IPS DF 6.9 (cell line): ENCODE results near the gene ZGPAT.

ENCODE experiments used
- DNase-seq: peaks from one replicate; pipeline ENCODE4 v3.0.0-alpha.2; 2013; ENCODE audit warnings: low read depth, low spot score
- H3K27ac ChIP-seq: one replicate; pipeline ENCODE4 v1.5.1; 2013; ENCODE audit warnings: low read length, control low read depth
- H3K27me3 ChIP-seq: 2 replicates; pipeline ENCODE4 v1.6.1; 2013; ENCODE audit warnings: mild to moderate bottlenecking, low read length; ENCODE audit not compliant: control insufficient read depth, insufficient read depth
- H3K36me3 ChIP-seq: 2 replicates; pipeline ENCODE4 v1.6.1; 2013; ENCODE audit warnings: low read length; ENCODE audit not compliant: control insufficient read depth, insufficient read depth
- H3K4me1 ChIP-seq: 2 replicates; pipeline ENCODE4 v1.6.1; 2013; ENCODE audit warnings: low read length; ENCODE audit not compliant: control insufficient read depth, insufficient read depth
- H3K4me3 ChIP-seq: 2 replicates; pipeline ENCODE4 v1.5.1; 2013; ENCODE audit warnings: mild to moderate bottlenecking, low read length
- H3K9me3 ChIP-seq: 2 replicates; pipeline ENCODE4 v1.6.1; 2013; ENCODE audit warnings: low read length, inconsistent platforms; ENCODE audit not compliant: control insufficient read depth, insufficient read depth
- WGBS: extraction: QIAGEN DNeasy Blood & Tissue Kit; methylation state at CpG from one replicate; pipeline ENCODE4 v1.1.7; 2013; ENCODE audit warnings: mixed read lengths, missing lambda C conversion rate; ENCODE audit not compliant: insufficient read length, insufficient coverage; 5-methylcytosine and 5-hydroxymethylcytosine counted together

The ZGPAT gene

DNA sequence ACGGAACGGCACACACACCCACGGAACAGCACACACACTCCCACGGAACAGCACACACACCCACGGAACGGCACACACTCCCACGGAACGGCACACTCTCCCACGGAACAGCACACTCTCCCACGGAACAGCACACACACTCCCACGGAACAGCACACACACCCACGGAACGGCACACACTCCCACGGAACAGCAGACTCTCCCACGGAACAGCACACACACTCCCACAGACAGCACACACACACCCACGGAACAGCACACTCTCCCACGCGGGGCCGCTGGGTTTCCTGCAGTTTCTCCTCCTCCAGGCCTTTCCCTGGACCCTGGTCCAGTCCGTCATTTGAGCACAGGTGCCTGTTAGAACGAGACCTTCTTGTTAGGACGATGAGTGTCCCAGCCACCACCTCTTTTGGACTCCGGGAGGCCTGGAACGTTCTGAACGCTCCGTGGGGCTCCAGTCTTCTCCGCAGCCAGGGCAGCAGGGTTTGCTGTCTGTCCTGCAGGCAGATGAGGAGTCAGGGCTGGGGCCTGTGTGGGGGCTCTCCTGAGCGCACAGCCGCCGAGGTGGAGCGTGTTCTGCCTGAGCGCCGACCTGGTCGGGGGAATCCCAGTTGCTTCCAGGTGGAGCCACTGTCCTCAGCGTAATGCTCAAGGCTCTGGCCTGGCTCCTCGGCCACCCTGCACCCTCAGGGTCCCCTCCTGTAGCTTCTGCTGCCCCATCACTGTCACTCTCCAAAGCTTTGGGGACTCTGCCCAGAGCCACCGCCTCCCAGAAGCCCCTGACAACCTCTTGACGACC is 29.0 kb upstream of the ZGPAT start:
- no peak overlapping the region for H3K4me3 ChIP-seq
- H3K36me3 ChIP-seq: peaks cover 17% of the 10 kb centered on the region
- H3K27ac ChIP-seq: no peak overlapping the region
- H3K4me1 ChIP-seq: no peaks in the 10 kb centered on the region
- no CpG with 5 or more reads among the region's 38 CpGs for WGBS
- H3K9me3 ChIP-seq: no peaks in the 10 kb centered on the region
- DNase-seq: no peak
- H3K27me3 ChIP-seq: no peaks in the 10 kb centered on the region

DNA sequence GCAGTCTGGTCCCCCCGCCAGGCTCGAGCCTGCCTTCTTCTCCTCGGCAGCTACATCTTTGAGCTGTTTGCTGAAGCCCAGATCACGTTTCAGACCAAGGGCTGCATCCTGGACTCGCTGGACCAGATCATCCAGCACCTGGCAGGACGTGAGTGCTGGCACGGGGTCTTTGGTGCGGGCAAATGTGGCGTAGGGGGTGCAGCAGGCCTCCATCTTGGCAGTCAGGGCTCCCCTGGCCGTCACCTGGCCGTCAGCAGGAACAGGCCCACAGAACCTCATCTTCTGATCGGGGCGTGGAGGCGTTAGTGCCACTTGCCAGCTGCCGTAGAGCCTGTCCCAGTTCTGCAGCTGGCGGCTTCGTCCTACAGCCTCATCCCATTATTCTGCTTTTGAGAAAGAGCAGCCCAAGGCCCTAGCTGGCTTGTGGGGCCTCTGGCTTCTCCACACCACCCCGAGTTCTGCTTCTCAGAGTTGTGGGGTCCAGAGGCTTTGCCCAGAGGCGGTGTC is 28.0 kb upstream of the ZGPAT start:
- H3K36me3 ChIP-seq: peaks cover 14% of the 10 kb centered on the region
- H3K4me1 ChIP-seq: no peaks in the 10 kb centered on the region
- DNase-seq: no peak
- H3K9me3 ChIP-seq: no peaks in the 10 kb centered on the region
- no peaks in the 10 kb centered on the region for H3K27me3 ChIP-seq
- H3K4me3 ChIP-seq: no peak overlapping the region
- no peak overlapping the region for H3K27ac ChIP-seq
- WGBS: no CpG with 5 or more reads among the region's 19 CpGs

DNA sequence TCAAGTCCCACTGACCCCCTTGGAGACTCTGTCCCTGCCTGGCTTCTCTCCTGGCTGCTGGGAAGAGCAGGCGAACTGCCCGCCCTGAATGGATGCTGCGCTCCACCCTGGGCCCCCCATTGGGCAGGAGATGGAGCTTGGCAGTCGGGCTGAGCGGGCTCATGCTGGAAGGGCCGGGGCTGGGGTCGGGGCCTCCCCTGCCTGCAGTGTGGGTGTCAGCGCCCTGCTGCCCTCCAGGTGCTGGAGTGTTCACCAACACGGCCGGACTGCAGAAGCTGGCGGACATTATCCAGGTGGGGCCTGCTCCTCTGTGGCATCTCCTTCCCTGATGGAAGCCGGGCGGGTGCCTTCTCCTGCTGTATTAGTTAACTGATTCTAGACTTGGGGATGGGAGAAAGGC is 27.4 kb upstream of the ZGPAT start:
- H3K27me3 ChIP-seq: no peaks in the 10 kb centered on the region
- H3K27ac ChIP-seq: no peak overlapping the region
- no peaks in the 10 kb centered on the region for H3K9me3 ChIP-seq
- no peak for DNase-seq
- no peaks in the 10 kb centered on the region for H3K4me1 ChIP-seq
- peaks cover 14% of the 10 kb centered on the region for H3K36me3 ChIP-seq
- H3K4me3 ChIP-seq: no peak overlapping the region
- WGBS: no CpG with 5 or more reads among the region's 13 CpGs

DNA sequence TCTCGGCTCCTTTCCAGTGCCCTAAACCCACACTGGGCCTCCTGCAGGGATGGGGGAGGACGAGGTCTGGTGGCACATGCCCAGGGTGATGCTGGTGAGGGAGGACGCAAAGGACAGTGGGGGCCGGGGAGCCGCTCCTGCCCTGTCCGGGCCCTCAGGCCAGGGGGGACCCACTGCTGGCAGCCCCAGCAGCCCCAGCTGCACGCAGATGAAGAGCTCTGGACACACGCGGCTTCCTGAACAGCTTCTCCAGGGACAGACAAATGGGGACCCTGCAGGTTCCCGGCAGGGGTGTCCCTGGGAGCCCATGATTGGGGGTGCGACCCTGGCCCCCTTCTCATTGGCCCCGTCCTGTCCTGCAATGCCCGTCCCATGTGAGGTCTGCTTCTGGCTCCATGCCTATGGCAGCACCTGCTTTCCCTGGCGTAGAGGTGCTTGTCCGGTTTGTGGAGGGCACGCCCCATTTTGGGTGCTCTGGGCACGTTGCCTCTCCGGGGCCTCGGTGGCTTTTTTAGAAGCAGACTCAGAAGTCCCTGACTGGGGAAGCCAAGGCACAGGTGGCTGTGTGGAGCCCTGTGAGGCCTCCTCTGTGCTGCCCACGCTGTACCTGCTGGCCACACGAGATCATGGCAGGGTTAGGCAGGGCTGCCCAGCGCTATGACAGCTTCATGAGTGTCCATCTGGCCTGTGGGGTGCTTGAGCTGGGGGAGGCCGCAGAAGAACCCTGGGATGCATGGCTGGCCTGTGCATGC is 26.8 kb upstream of the ZGPAT start:
- H3K27ac ChIP-seq: no peak overlapping the region
- DNase-seq: no peak
- peaks cover 2% of the 10 kb centered on the region; the same call in 1 of the 2 replicates for H3K4me1 ChIP-seq
- no CpG with 5 or more reads among the region's 23 CpGs for WGBS
- no peaks in the 10 kb centered on the region for H3K9me3 ChIP-seq
- H3K27me3 ChIP-seq: no peaks in the 10 kb centered on the region
- H3K36me3 ChIP-seq: peaks cover 14% of the 10 kb centered on the region
- no peak overlapping the region for H3K4me3 ChIP-seq

DNA sequence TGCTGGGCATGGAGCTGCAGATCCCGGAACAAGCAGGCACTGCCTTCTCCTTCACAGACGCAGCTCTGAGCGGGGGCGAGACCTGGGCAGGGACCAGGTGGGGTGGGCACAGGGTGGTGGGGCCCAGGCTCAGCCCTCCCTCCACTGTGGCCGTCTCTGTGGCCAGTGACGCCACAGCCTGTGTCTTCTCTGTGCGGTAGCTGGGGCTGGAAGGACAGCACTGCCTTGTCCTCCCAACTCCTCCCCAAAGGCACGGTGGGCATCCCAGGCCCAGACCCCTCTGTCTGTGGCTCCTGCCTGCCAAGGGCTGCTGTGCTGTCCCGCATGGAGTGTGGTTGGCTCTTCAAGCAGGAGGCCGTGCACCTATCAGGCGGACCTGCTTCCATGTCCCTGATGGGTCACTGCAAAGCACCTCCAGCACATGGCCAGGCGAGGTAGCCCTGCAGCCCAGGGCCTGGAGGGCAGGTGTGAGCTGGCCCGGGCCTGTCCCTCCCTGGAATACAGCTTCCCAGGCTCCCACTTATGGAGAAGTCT is 26.2 kb upstream of the ZGPAT start:
- peaks cover 14% of the 10 kb centered on the region for H3K36me3 ChIP-seq
- WGBS: no CpG with 5 or more reads among the region's 13 CpGs

DNA sequence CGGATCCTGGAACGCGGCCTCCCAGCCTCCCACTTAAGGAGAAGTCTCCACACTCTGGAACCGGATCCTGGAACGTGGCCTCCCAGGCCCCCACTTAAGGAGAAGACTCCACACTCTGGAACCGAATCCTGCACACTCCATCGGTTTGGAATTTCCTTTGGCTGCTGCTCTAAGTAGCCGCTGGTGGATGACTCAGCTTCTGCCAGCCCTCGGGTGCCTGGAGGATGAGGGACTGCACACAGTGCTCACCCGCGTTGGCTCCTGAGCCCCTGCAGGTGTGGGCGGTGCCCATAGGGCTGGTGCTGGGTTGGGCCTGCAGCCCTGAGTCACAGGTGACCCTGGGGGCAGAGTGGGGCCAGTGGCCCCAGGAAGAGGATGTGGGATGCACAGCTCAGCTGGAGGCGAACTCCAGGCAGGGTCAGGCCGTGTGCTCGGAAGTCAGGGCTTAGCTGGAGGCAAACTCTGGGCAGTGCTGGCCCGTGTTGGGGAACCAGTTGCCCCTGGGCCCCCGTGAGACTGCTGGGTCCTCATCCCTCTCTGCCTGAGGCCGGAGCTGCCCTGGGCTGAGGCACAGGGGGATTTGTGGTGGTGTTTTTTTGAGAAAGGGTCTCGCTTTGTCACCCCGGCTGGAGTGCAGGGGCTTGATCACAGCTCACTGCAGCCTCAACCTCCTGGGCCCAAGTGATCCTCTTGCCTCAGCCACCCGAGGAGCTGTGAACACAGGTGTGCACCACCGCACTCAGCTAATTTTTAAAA is 25.3 kb upstream of the ZGPAT start:
- H3K4me1 ChIP-seq: peaks cover 2% of the 10 kb centered on the region; the same call in 1 of the 2 replicates
- DNase-seq: no peak
- H3K9me3 ChIP-seq: no peaks in the 10 kb centered on the region
- WGBS: no CpG with 5 or more reads among the region's 22 CpGs
- H3K27ac ChIP-seq: no peak overlapping the region
- H3K27me3 ChIP-seq: no peaks in the 10 kb centered on the region
- H3K36me3 ChIP-seq: peaks cover 14% of the 10 kb centered on the region
- no peak overlapping the region for H3K4me3 ChIP-seq

More for the DNA sequence above, 26.2 kb upstream of the ZGPAT start:
- Histone ChIP-seq H3K27ac (no peak overlapping the region), H3K4me1 (peaks cover 2% of the 10 kb centered on the region; the same call in 1 of the 2 replicates), H3K27me3 (no peaks in the 10 kb centered on the region), H3K4me3 (no peak overlapping the region), H3K9me3 (no peaks in the 10 kb centered on the region)
- DNase-seq: no peak

DNA sequence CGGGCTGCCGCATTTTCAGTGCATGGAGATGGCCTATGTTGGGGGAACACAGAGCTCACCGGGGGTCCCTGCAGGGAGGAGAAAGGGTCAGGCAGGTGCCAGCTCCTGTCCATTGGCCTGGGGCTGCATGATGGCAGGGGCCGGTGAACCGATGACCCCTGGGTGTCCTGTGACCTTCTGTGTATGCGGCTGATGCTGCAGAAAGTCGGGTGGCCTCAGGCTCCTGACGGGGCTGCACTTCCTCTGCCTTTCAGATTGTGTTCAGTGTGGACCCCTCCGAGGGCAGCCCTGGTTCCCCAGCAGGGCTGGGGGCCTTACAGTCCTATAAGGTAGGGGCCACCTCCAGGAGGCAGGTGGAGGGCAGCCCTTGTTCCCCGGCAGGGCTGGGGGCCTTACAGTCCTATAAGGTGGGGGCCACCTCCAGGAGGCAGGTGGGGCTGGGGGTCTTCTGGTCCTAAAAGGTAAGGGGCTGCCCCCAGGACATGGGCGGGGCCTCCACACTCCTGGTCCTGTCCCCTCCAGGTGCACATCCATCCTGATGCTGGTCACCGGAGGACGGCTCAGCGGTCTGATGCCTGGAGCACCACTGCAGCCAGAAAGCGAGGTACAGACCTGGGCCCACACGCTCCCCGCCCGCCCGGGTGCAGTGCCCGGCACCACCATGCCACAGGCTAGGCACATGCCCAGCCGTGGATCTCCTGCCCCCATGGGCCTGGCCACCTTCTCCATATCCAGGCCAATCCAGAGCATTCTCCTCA is 22.4 kb upstream of the ZGPAT start:
- H3K27ac ChIP-seq: no peak overlapping the region
- no peaks in the 10 kb centered on the region for H3K9me3 ChIP-seq
- H3K4me1 ChIP-seq: peaks cover 2% of the 10 kb centered on the region; the same call in 1 of the 2 replicates
- no peak overlapping the region for H3K4me3 ChIP-seq
- no CpG with 5 or more reads among the region's 21 CpGs for WGBS
- peaks cover 5% of the 10 kb centered on the region; the same call in 1 of the 2 replicates for H3K36me3 ChIP-seq
- no peak for DNase-seq
- H3K27me3 ChIP-seq: no peaks in the 10 kb centered on the region

DNA sequence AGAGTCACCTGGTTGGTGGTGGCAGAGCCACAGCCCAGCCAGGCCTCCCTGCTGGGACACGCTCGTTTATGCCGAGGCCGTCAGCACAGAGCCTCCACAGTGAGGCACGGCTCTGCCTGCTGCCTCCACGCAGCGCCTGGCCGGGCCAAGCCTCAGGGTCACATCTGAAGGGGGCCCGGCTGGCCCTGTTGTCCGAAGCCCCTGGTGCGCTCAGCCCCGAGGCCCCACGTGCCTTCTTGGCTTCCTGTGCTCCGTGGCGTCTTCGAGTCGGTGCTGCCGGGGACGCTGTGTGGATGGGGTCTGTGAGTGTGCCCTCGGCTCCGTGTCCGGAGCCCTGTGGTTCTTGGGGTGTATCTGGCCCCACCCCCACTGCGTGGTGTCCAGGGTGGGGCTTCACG is 21.7 kb upstream of the ZGPAT start:
- WGBS: no CpG with 5 or more reads among the region's 24 CpGs
- Histone ChIP-seq H3K9me3 (no peaks in the 10 kb centered on the region), H3K27ac (no peak overlapping the region), H3K4me1 (peaks cover 2% of the 10 kb centered on the region; the same call in 1 of the 2 replicates), H3K4me3 (no peak overlapping the region), H3K36me3 (peaks cover 5% of the 10 kb centered on the region; the same call in 1 of the 2 replicates), H3K27me3 (no peaks in the 10 kb centered on the region)
- DNase-seq: no peak

DNA sequence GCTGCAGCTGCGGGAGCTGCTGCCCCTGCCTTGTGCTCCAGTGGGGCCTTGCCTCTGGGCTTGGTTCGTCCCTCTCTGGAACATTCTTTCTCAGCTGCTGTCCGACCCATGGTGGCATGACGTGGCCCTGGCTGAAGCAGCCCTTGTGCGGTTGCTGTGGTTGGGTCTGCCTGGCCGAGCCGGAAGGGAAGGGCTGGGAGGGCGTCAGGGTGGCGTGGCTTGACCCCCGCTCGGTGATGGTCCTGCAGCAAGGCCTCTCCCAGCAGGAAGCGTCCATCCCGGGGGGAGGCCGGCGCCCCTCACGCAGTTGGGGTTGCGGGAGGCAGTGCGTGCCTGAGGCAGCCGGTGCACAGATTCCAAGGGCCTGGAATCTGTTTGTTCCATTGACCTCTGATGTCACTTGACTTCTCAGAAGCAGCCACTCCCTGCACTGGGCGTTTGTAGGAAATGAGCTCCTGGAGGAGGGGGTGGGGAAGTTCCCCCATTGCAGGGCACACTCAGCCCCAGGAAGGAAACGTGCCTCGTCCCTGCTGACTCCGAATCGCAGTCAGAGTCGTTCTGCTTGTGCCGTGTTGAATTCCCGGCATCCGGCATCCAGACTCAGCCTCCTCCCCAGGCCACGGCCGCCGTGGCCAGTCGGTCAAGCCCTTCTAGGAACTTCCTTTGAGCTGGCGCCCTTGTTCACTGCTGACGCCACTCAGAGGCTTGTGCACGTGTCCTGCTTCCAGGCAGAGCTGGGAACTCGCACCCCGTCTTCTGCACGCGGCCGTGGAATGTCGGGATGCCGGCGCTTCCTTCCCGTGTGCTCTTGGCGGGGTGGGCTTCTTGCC is 21.1 kb upstream of the ZGPAT start:
- no CpG with 5 or more reads among the region's 45 CpGs for WGBS
- Histone ChIP-seq H3K36me3 (peaks cover 8% of the 10 kb centered on the region; the same call in 1 of the 2 replicates), H3K27ac (no peak overlapping the region), H3K4me3 (no peak overlapping the region), H3K9me3 (no peaks in the 10 kb centered on the region), H3K27me3 (no peaks in the 10 kb centered on the region), H3K4me1 (peaks cover 2% of the 10 kb centered on the region; the same call in 1 of the 2 replicates)
- no peak for DNase-seq
